Neuron (in vitro differentiated cells): ENCODE results near the gene KIF18B.

ENCODE experiments used
- H2AFZ ChIP-seq: one replicate; pipeline ENCODE4 v1.6.1; 2013; ENCODE audit warnings: low read depth, mild to moderate bottlenecking, inconsistent platforms, low read length, moderate library complexity
- H3K27me3 ChIP-seq: one replicate; pipeline ENCODE4 v1.6.1; 2013; ENCODE audit warnings: low read length; ENCODE audit not compliant: insufficient read depth
- H3K36me3 ChIP-seq: one replicate; pipeline ENCODE4 v1.6.1; 2013; ENCODE audit warnings: low read length; ENCODE audit not compliant: insufficient read depth
- H3K4me1 ChIP-seq: one replicate; pipeline ENCODE4 v1.6.1; 2013; ENCODE audit warnings: low read length; ENCODE audit not compliant: insufficient read depth
- H3K4me3 ChIP-seq: 2 replicates; pipeline ENCODE4 v1.5.1; 2013; ENCODE audit warnings: mild to moderate bottlenecking, low read length, moderate library complexity
- H3K9me3 ChIP-seq: one replicate; pipeline ENCODE4 v1.6.1; 2013; ENCODE audit warnings: low read length

Gene KIF18B

DNA sequence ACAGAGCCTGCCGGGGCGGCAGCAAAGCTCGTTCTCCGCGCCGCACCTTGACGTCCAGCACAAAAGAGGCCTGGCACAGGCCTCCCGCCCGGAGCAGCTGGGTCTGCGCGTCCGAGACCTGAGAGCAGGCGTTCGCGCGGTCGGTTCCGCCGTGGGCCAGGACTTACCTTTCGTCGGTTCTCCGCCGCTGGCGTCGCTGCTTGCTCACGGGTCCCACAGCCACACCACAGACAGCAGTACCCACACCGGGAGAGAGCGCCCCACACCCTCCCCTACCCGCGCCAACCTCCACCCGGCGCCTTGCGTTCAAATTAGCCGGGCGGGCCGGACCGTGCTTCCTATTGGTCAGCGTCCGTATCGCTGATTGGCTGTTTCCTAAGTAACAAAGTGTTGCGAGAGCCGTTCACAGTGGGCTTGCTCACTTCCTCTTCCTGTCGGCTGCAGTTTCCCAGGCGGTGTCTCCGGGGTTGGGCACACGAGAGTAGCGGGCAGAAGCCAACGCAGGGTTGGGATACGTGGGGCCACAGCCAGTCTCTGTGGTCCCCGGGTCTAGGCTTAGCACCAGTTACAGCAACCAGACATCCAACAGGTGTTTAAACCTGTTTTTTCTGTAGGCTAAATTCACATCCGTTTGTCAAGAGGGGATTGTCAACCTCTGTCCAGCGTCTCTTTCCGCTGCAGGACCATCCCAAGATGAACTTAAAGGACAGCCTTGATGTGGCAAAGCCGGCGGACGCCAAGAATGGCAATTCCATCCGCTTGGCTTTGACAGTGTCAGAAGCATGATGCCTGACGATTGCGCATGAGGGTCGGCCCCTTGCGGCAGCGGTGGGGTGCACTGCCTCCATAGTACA lies at the start of gene KIF18B:
Gene KIF18B, minus strand, starts transcription at position 313 of the 854 bp plus-strand sequence. CDS start 11,429 bp downstream, outside the sequence.
- Histone ChIP-seq H3K4me3 (peak within 1 kb of the TSS; percentile 56), H3K36me3 (peaks cover 11% of the 10 kb centered on the region), H3K27me3 (peaks cover 3% of the 10 kb centered on the region), H3K4me1 (peaks cover 7% of the 10 kb centered on the region), H2AFZ (peak within 1 kb of the TSS; percentile 66), H3K9me3 (peaks cover 1% of the 10 kb centered on the region)

DNA sequence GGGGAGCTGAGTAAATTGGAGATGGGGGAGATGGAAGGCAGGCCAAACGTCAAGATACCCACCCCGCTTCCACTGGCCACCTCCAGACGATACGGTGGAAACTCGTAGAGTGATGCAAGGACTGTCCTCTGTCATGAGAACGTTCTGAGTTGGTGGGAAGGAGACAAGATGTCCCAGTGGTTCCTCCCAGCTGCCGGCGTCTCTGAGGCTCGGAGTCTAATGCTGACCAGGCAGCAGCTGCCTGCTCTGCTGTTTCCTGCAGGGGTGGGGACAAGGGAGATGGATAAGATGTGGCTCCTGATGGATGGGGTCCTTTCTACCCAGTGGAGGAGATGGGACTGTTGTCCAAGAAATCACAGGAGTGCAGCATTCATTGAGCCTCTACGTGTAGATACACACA lies 48.7 kb upstream of the KIF18B start:
- no peak overlapping the region for H2AFZ ChIP-seq
- peaks cover 1% of the 10 kb centered on the region for H3K9me3 ChIP-seq
- H3K36me3 ChIP-seq, result no peaks in the 10 kb centered on the region
- H3K4me3 ChIP-seq, result no peak overlapping the region
- peaks cover 11% of the 10 kb centered on the region for H3K27me3 ChIP-seq
- no peaks in the 10 kb centered on the region for H3K4me1 ChIP-seq

DNA sequence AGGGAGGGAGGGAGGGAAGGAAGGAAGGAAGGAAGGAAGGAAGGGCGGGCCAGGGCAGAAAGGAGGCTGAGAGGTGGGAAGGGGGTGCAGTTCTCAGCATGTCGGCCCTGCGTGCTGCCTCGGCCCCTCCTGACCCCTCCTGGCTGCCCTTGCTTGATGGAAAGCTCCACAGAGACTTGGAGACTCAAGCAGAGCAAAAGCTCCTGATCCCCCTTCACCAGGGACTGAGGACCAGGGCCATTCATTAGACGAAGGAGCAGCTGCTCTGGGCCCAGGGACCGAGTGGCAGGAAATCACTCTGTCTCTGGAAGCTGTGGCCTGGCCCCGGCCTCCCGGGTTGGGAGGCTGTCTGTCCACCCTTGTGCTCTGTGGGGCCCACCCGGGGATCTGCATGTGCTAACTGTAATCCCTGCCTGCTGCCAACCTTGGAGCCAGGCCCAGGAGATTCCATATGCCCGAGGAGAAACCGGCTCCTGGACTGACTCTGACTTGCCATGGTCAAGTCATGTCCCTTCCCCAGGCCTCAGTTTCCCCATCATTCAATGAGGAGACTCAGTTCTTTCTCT lies 47.9 kb upstream of the KIF18B start:
- no peaks in the 10 kb centered on the region for H3K36me3 ChIP-seq
- peaks cover 11% of the 10 kb centered on the region for H3K27me3 ChIP-seq
- H3K4me1 ChIP-seq, result no peaks in the 10 kb centered on the region
- H2AFZ ChIP-seq, result no peak overlapping the region
- H3K9me3 ChIP-seq, result peaks cover 1% of the 10 kb centered on the region
- no peak overlapping the region for H3K4me3 ChIP-seq

DNA sequence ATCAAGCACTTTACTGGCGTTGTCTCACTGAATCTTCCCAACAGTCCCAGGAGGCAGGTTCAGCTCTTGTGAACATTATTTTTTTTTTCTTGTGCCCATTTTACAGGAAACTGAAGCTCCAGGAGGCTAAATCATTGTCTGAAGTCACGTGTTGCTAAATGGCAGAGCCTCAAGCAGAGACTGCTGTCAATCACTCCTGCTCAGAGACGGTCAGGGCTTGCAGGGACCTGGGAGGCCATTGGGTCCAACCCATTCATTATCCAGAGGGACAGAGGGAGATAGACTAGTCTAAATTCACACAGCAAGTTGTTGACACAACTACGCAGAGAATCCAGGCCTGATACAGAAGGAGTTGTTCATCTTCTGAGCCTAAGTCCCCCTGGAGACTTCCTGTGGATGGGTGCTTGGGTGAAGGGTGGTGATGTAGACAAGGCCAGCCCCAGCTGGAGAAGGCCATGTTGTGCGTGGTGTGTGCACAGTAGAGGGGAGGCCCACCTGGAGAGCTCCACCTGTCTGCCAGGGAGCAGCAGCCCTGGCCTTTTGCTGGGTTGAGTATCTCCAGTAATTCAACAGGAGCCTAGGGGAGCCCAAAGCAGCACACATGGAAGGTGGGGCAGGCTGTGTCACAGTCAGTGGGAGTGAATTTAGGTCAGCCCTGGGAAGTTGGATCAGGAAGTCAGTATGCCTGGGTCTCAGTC lies 44.8 kb upstream of the KIF18B start:
- Histone ChIP-seq H3K9me3 (no peaks in the 10 kb centered on the region), H3K4me1 (peaks cover under 1% of the 10 kb centered on the region), H3K4me3 (no peak overlapping the region), H3K27me3 (peaks cover 9% of the 10 kb centered on the region), H3K36me3 (no peaks in the 10 kb centered on the region), H2AFZ (no peak overlapping the region)

DNA sequence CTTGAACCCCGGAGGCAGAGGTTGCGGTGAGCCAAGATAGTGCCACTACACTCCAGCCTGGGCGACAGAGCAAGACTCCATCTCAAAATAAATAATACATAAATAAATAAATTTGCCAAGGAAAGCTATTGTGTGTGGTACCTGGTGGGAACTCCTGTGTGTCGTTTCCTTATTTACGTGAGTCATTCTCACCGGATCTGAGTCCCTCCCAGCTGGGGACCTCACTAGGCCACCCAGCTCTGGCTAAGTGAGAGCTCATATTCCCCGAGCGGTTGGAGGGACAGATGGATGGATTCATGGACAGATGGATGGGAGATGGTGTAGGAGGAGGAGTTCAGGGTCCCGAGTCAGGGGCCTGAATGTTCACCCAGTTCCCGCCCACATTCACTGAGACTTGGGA lies 43.4 kb upstream of the KIF18B start:
- Histone ChIP-seq H3K4me3 (no peak overlapping the region), H3K9me3 (no peaks in the 10 kb centered on the region), H3K27me3 (peaks cover 6% of the 10 kb centered on the region), H3K4me1 (peaks cover 4% of the 10 kb centered on the region), H2AFZ (no peak overlapping the region), H3K36me3 (no peaks in the 10 kb centered on the region)

DNA sequence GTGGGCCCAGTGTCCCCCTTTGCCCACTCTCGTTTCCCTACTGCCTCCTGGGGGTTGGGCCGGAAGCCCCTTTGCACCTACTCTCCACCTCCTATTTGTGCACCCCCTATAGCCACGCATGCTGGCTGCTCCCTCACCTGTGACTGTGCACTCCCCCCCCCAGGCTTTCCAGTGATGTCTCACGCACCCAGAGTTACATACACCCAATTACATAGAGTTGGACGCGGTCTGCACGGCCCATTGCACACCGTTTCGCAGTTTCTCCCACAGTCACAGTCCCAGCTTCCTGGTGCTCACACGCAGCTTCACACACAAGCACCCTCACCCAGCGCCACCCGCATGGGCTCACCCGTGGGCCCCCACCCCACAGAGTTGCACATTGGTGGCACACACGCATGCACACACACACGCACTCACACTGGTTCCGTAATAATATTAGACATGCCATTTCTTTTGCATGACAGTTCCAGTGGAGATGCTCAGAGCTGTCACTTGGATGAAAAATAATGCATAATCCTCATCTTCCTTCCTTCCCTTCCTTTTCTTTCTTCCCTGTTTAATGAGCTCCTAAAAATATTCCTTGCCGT lies 42.1 kb upstream of the KIF18B start:
- H3K4me1 ChIP-seq, result peaks cover 4% of the 10 kb centered on the region
- no peaks in the 10 kb centered on the region for H3K36me3 ChIP-seq
- H3K9me3 ChIP-seq, result no peaks in the 10 kb centered on the region
- H3K27me3 ChIP-seq, result peaks cover 6% of the 10 kb centered on the region
- H2AFZ ChIP-seq, result no peak overlapping the region
- no peak overlapping the region for H3K4me3 ChIP-seq

DNA sequence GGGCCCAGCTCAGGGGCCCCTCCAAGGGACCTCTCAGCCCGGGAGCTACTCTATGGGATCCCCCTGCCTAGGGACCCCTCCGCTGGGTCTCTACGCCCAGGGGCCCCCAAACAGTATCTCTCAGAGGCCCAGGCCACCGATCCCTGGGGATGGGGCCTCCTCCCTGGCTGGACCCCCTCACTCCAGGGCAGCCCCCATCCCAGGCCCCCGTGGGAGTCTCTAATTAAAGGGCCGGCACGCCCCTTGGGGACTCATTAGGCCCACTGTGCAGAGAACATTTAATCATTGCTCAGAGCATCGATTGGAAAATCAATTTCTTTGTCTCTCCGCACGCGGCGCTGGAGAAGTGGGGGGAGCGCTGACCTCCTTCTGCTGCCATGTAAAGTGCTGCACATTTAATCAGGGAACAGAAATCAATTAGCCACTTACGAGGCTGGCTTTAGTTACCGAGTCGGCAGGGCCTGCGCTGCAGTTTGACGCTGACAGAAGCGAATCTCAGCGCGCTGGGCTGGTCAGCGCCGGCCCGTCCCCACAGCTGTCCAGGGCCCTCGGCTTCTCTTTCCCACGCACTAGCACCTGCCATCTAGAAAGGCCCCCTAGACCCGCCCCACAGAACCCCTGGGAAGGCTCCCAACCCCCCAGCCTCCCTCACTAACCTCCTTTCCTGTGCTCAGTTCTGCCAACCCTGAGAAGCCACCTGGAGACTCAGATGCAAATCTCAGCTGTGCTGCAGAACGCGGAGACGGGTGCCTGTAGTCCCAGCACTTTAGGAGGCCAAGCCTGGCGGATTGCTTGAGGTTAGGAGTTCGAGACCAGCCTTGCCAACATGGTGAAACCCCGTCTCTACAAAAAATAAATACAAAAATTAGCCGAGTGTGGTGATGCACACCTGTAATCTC lies 40.7 kb upstream of the KIF18B start:
- peak overlapping the region; percentile 57 for H2AFZ ChIP-seq
- peak overlapping the region; percentile 33 for H3K4me3 ChIP-seq
- H3K9me3 ChIP-seq, result no peaks in the 10 kb centered on the region
- peaks cover 4% of the 10 kb centered on the region for H3K27me3 ChIP-seq
- H3K36me3 ChIP-seq, result no peaks in the 10 kb centered on the region
- H3K4me1 ChIP-seq, result peaks cover 4% of the 10 kb centered on the region

DNA sequence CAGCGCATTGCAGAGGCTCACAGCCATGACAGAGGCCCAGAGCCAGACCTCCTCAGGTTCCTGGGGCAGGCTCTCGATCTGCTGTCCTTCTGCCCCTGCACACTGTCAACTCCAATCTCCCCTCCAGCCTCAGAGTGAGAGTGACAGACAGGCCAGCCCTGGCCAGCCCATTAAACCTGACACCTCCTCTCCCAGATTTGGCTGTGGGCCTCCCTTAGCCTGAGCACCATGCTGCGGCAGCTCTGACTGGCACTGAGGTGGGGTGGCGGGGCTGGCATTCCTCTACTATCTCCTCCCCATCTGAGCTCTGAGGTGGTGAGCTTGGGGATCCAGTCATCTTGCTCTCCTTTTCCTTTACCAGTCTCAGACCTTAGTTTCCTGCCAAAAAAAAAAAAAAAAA lies 36.0 kb upstream of the KIF18B start:
- Histone ChIP-seq H3K4me1 (peaks cover 29% of the 10 kb centered on the region), H3K4me3 (no peak overlapping the region), H2AFZ (no peak overlapping the region), H3K9me3 (no peaks in the 10 kb centered on the region), H3K36me3 (no peaks in the 10 kb centered on the region), H3K27me3 (no peaks in the 10 kb centered on the region)

DNA sequence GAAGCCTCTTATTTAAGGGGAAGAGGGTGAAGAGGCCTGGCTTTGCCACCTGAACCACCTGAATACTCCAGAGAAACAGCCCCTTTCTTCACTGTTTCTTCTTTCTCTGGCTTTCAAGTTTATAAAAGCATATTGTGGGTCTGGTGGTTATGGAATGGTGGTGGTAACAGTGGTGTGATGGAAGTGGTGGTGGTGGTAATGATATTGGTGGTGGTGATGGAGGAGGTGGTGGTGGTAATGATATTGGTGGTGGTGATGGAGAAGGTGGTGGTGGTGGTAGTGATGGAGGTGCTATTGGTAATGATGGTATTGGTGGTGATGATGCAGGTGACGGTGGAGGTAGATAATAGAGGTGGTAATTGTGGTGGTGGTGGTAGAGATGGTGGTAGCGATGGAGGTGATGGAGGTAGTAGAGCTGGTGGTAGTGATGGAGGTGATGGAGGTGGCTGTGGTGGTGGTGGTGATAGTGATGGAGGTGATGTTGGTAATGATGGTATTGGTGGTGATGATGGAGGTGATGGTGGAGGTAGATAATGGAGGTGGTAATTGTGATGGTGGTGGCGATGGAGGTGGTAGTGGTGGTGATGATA lies 34.6 kb upstream of the KIF18B start:
- Histone ChIP-seq H3K9me3 (no peaks in the 10 kb centered on the region), H3K4me3 (no peak overlapping the region), H3K27me3 (peaks cover 8% of the 10 kb centered on the region), H3K36me3 (no peaks in the 10 kb centered on the region), H3K4me1 (peaks cover 40% of the 10 kb centered on the region), H2AFZ (no peak overlapping the region)

DNA sequence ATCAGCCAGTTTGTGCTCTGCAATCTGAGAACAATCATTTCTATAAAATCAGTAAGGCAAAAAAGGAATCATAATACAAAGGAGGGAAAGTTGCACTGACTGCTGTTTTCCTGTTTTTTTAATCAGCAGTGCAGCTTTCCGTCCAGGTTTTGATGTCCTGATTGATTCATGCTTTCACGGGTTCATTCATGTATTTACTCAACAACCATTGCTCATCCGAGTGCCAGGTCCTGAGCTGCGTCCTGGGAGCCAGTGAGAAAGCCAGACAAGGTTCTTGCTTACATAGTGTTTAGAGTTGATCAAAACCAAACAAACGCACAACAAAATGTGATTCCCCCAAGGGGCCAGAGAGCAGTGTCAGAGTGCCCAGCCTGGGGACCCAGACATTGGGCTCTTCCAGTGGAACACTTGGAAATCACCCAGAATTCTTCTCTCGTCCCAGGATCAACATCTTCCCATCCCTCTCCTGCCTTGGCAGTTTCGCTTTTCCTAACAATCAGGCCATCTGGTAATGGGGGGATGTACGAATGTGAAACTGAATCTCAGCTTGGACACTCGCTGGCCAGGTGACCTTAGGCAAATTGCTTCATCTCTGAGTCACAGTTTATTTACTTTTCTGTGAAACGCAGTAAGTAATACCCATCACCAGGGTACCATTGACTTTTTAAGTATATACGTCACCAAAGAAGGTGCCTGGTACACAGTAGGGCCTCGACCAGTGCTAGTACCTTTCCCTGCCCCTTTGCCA lies 33.8 kb upstream of the KIF18B start:
- no peaks in the 10 kb centered on the region for H3K36me3 ChIP-seq
- H3K4me1 ChIP-seq, result peaks cover 44% of the 10 kb centered on the region
- no peaks in the 10 kb centered on the region for H3K9me3 ChIP-seq
- no peak overlapping the region for H2AFZ ChIP-seq
- no peak overlapping the region for H3K4me3 ChIP-seq
- H3K27me3 ChIP-seq, result peaks cover 16% of the 10 kb centered on the region

DNA sequence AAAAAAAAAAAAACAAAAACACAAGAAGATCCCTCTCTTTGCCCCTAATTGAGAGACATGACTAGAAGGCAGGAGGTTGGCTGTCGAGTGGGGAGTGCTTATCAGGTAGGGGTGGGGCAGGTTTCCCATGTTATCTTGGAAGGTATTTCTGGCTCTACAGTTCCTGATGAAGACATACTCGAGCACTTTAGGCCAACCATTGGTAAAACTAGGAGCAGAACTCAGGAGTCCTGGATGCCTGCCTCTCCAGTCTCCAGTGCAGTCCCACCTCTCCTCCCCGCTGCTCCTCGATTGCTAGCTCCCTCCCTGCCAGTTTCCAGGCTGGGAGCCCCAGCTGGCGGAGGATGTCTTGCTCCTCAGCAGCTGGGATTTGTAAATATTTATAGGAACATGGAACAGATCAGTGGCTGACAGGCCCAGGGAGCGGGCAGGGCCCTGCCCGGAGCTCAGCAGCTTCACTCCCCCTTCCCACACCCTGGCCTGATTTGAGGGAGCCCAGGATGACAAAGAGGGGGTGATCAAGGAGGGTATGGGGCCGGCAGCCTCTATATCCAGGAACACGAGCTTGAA lies 31.9 kb upstream of the KIF18B start:
- no peaks in the 10 kb centered on the region for H3K36me3 ChIP-seq
- H2AFZ ChIP-seq, result no peak overlapping the region
- H3K4me1 ChIP-seq, result peaks cover 52% of the 10 kb centered on the region
- H3K9me3 ChIP-seq, result no peaks in the 10 kb centered on the region
- H3K27me3 ChIP-seq, result peaks cover 20% of the 10 kb centered on the region
- H3K4me3 ChIP-seq, result no peak overlapping the region
